ENCODE measurements around the gene NXPH3.

GRCh38 chr17:49602783-49603182 lies 27.1 kb downstream of the NXPH3 start:
- TF ChIP-seq CTCF (IDR thresholded peaks at IDR 0.05; ENCODE audit: poor library complexity) (no peak), EZH2 (IDR thresholded peaks at IDR 0.05; ENCODE audit: borderline replicate concordance) (no peak), EZH2phosphoT487 (IDR thresholded peaks at IDR 0.05; ENCODE audit: low read depth, severe bottlenecking, unreplicated experiment) (no peak)
